GM12878 (cell line): ENCODE results near the gene KLHL30.

Source experiments
- POLR2A ChIP-seq: IDR thresholded peaks from 2 replicates; pipeline ENCODE4 v1.6.1; 2011; ENCODE audit warnings: low read depth, mild to moderate bottlenecking, low read length
- ZNF207 ChIP-seq: fragments of 450-650 bp; IDR thresholded peaks from 2 replicates; pipeline ENCODE4 v1.6.1; 2014; ENCODE audit warnings: antibody characterized with exemption, mild to moderate bottlenecking, borderline replicate concordance
- TF ChIP-seq, protein P1 (sequence below): IDR thresholded peaks from 2 replicates; pipeline ENCODE4 v1.6.1; 2011; ENCODE audit warnings: mild to moderate bottlenecking, low read depth, low read length, moderate library complexity; ENCODE audit not compliant: insufficient replicate concordance
- TF ChIP-seq, protein P2 (sequence below): IDR thresholded peaks from 2 replicates; pipeline ENCODE4 v1.6.1; 2012; ENCODE audit warnings: mild to moderate bottlenecking, low read depth, low read length

DNA sequence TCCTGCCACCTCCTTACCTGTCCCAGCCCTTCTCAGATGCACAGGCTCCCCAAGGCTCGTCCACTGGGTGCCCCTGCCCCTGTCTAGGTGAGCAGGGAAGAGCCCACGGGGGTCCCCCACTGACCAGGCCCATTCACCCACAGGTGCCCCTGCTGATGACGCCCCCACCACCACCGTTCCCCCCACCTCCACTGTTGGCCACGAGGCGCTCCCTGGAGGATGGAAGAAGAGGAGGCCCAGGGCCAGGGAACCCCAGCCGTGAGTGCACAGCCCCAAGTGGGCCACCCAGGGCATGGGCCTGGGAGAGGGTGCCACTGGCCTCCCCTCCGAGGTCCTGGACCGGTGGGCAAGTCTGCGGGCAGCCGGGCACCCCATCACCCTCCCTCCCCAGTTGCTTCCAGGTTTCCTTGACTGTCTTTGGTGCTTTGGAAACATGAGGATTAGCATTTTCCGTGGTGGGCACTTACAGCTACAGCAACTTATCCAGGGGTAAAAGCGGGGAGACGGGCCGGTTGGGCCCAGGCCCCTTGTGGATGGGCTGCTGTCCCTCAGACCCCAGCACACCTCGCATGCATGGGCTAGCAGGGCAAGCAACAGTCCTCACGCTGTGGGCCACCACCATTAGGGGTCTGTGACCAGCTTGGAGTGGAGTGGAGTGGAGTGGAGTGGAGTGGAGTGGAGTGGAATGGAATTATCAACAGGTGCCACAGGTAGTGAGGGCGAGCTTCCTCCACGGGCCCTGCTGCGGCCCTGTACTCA, 13.2 kb upstream of the KLHL30 start:
- TF ChIP-seq, protein P1, sequence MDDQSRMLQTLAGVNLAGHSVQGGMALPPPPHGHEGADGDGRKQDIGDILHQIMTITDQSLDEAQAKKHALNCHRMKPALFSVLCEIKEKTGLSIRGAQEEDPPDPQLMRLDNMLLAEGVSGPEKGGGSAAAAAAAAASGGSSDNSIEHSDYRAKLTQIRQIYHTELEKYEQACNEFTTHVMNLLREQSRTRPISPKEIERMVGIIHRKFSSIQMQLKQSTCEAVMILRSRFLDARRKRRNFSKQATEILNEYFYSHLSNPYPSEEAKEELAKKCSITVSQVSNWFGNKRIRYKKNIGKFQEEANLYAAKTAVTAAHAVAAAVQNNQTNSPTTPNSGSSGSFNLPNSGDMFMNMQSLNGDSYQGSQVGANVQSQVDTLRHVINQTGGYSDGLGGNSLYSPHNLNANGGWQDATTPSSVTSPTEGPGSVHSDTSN = no peak
- TF ChIP-seq POLR2A (no peak), ZNF207 (no peak)
- TF ChIP-seq, protein P2, sequence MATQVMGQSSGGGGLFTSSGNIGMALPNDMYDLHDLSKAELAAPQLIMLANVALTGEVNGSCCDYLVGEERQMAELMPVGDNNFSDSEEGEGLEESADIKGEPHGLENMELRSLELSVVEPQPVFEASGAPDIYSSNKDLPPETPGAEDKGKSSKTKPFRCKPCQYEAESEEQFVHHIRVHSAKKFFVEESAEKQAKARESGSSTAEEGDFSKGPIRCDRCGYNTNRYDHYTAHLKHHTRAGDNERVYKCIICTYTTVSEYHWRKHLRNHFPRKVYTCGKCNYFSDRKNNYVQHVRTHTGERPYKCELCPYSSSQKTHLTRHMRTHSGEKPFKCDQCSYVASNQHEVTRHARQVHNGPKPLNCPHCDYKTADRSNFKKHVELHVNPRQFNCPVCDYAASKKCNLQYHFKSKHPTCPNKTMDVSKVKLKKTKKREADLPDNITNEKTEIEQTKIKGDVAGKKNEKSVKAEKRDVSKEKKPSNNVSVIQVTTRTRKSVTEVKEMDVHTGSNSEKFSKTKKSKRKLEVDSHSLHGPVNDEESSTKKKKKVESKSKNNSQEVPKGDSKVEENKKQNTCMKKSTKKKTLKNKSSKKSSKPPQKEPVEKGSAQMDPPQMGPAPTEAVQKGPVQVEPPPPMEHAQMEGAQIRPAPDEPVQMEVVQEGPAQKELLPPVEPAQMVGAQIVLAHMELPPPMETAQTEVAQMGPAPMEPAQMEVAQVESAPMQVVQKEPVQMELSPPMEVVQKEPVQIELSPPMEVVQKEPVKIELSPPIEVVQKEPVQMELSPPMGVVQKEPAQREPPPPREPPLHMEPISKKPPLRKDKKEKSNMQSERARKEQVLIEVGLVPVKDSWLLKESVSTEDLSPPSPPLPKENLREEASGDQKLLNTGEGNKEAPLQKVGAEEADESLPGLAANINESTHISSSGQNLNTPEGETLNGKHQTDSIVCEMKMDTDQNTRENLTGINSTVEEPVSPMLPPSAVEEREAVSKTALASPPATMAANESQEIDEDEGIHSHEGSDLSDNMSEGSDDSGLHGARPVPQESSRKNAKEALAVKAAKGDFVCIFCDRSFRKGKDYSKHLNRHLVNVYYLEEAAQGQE = no peak
